Measurements from ENCODE around the gene RIMS1. TPM values are rescaled to one million over a fixed set of nuclear protein-coding genes. Genes with fewer than 3 reads are reported as not detected.

RIMS1 gene
- total RNA-seq, 1 donor from 2014 or later, result 3.9 TPM

GRCh38 chr6:72094506-72094905, 208.2 kb downstream of the RIMS1 start:
- DNase-seq (no peak), ATAC-seq (no peak)
- Histone ChIP-seq H3K27me3 (no peaks in the 10 kb centered on the region), H3K9me3 (no peaks in the 10 kb centered on the region), H3K27ac (no peak overlapping the region), H3K36me3 (no peaks in the 10 kb centered on the region), H3K4me3 (no peak overlapping the region), H3K4me1 (no peaks in the 10 kb centered on the region)
- intact Hi-C loops (cut with DNase I), result no loop called here
- TF ChIP-seq CTCF (IDR thresholded peaks at IDR 0.05), result no peak

GRCh38 chr6:72102561-72102960, 216.2 kb downstream of the RIMS1 start:
- Histone ChIP-seq H3K27me3 (no peaks in the 10 kb centered on the region), H3K4me3 (no peak overlapping the region), H3K27ac (no peak overlapping the region), H3K9me3 (no peaks in the 10 kb centered on the region), H3K4me1 (no peaks in the 10 kb centered on the region), H3K36me3 (no peaks in the 10 kb centered on the region)
- ATAC-seq (no peak), DNase-seq (no peak)
- no peak for TF ChIP-seq CTCF (IDR thresholded peaks at IDR 0.05)
- intact Hi-C loops (cut with DNase I), result no loop called here

- Histone ChIP-seq H3K4me1 (no peaks in the 10 kb centered on the region), H3K9me3 (no peaks in the 10 kb centered on the region), H3K27me3 (no peaks in the 10 kb centered on the region), H3K36me3 (no peaks in the 10 kb centered on the region), H3K27ac (no peak overlapping the region), H3K4me3 (no peak overlapping the region)
- no peak for TF ChIP-seq CTCF (IDR thresholded peaks at IDR 0.05)
- intact Hi-C loops (cut with DNase I), result no loop called here
- no peak for ATAC-seq
- DNase-seq, result no peak
Measured at GRCh38 chr6:72111611-72112010, 225.3 kb downstream of the RIMS1 start.

GRCh38 chr6:72130327-72130726, 244.0 kb downstream of the RIMS1 start:
- no peak for DNase-seq
- no peaks in the 10 kb centered on the region for H3K36me3 ChIP-seq
- no peaks in the 10 kb centered on the region for H3K4me1 ChIP-seq
- intact Hi-C loops (cut with DNase I), result no loop called here
- no peaks in the 10 kb centered on the region for H3K27me3 ChIP-seq
- H3K9me3 ChIP-seq, result no peaks in the 10 kb centered on the region
- H3K27ac ChIP-seq, result no peak overlapping the region
- ATAC-seq, result no peak
- no peak overlapping the region for H3K4me3 ChIP-seq
- TF ChIP-seq CTCF (IDR thresholded peaks at IDR 0.05), result no peak

- H3K27ac ChIP-seq, result no peak overlapping the region
- DNase-seq, result no peak
- TF ChIP-seq CTCF (IDR thresholded peaks at IDR 0.05), result no peak
- H3K9me3 ChIP-seq, result no peaks in the 10 kb centered on the region
- H3K4me1 ChIP-seq, result no peaks in the 10 kb centered on the region
- ATAC-seq, result no peak
- no peaks in the 10 kb centered on the region for H3K27me3 ChIP-seq
- no peaks in the 10 kb centered on the region for H3K36me3 ChIP-seq
- intact Hi-C loops (cut with DNase I), result no loop called here
- no peak overlapping the region for H3K4me3 ChIP-seq
Measured at GRCh38 chr6:72132427-72132826, 246.1 kb downstream of the RIMS1 start.

- H3K9me3 ChIP-seq, result no peaks in the 10 kb centered on the region
- no peaks in the 10 kb centered on the region for H3K36me3 ChIP-seq
- DNase-seq (no peak), ATAC-seq (no peak)
- no peaks in the 10 kb centered on the region for H3K4me1 ChIP-seq
- H3K27me3 ChIP-seq, result no peaks in the 10 kb centered on the region
- intact Hi-C loops (cut with DNase I), result no loop called here
- TF ChIP-seq CTCF (IDR thresholded peaks at IDR 0.05), result no peak
- H3K27ac ChIP-seq, result no peak overlapping the region
- no peak overlapping the region for H3K4me3 ChIP-seq
Measured at GRCh38 chr6:72132851-72133250, 246.5 kb downstream of the RIMS1 start.
